ENCODE measurements around the gene SRPX. TPM values are rescaled to one million over a fixed set of nuclear protein-coding genes. Genes with fewer than 3 reads are reported as not detected.
A peak's percentile ranks its signal among the peaks of the same experiment; 100 is the strongest.

SRPX gene
- total RNA-seq, 2 experiments from 2014 or later = not detected

- TF ChIP-seq EZH2phosphoT487 (IDR thresholded peaks at IDR 0.05; ENCODE audit: borderline replicate concordance, low read depth, low read length) (no peak), CTCF (conservative IDR thresholded peaks at IDR 0.05; ENCODE audit: low read length) (no peak)
- Histone ChIP-seq H3K4me3 (ENCODE audit: low read depth, low read length, poor library complexity, severe bottlenecking) (no peak overlapping the region), H3K27ac (ENCODE audit: low read depth, low read length, poor library complexity, severe bottlenecking) (no peak overlapping the region), H3K36me3 (ENCODE audit: insufficient read depth, low read length) (no peaks in the 10 kb centered on the region; the same call in 1 of the 2 replicates), H4K20me1 (ENCODE audit: insufficient read depth, low read length) (no peaks in the 10 kb centered on the region), H3K9me3 (ENCODE audit: low read length) (no peaks in the 10 kb centered on the region), H3K9me2 (ENCODE audit: insufficient read depth, low read length) (no peaks in the 10 kb centered on the region), H3K79me2 (ENCODE audit: insufficient read depth, low read depth, low read length) (no peaks in the 10 kb centered on the region), H3K4me2 (ENCODE audit: low read length) (no peak overlapping the region), H2AFZ (ENCODE audit: low read length) (peak overlapping the region; percentile 50; the same call in 1 of the 2 replicates), H3K4me1 (ENCODE audit: insufficient read depth, low read length, poor library complexity, severe bottlenecking) (peaks cover 33% of the 10 kb centered on the region)
- no TSS peak for BruUV-seq (replicated peaks)
- intact Hi-C loops (cut with micrococcal nuclease; ENCODE audit: unreplicated experiment) = no loop called here
- DNase-seq (ENCODE audit: low spot score) = no peak
- ChIA-PET POLR2A (no interaction called here), CTCF (ENCODE audit: unreplicated experiment) (no interaction called here)
Observed at GRCh38 chrX:38103857-38104812, 116.5 kb downstream of the SRPX start.

- H3K4me2 ChIP-seq (ENCODE audit: low read length) = no peak overlapping the region
- peaks cover 20% of the 10 kb centered on the region for H3K4me1 ChIP-seq (ENCODE audit: insufficient read depth, low read length, poor library complexity, severe bottlenecking)
- H2AFZ ChIP-seq (ENCODE audit: low read length) = no peak overlapping the region
- POLR2A ChIA-PET = no interaction called here
- no TSS peak for BruUV-seq (replicated peaks)
- peak; percentile 1 for DNase-seq (ENCODE audit: low spot score)
- no peaks in the 10 kb centered on the region for H4K20me1 ChIP-seq (ENCODE audit: insufficient read depth, low read length)
- H3K36me3 ChIP-seq (ENCODE audit: insufficient read depth, low read length) = no peaks in the 10 kb centered on the region
- no peak overlapping the region for H3K4me3 ChIP-seq (ENCODE audit: low read depth, low read length, poor library complexity, severe bottlenecking)
- H3K79me2 ChIP-seq (ENCODE audit: insufficient read depth, low read depth, low read length) = no peaks in the 10 kb centered on the region
- TF ChIP-seq EZH2phosphoT487 (IDR thresholded peaks at IDR 0.05; ENCODE audit: borderline replicate concordance, low read depth, low read length) = no peak
- no peak for TF ChIP-seq CTCF (conservative IDR thresholded peaks at IDR 0.05; ENCODE audit: low read length)
- no peak overlapping the region for H3K27ac ChIP-seq (ENCODE audit: low read depth, low read length, poor library complexity, severe bottlenecking)
- no peaks in the 10 kb centered on the region for H3K9me3 ChIP-seq (ENCODE audit: low read length)
- intact Hi-C loops (cut with micrococcal nuclease; ENCODE audit: unreplicated experiment) = no loop called here
- CTCF ChIA-PET (ENCODE audit: unreplicated experiment) = no interaction called here
- no peaks in the 10 kb centered on the region for H3K9me2 ChIP-seq (ENCODE audit: insufficient read depth, low read length)
Observed at GRCh38 chrX:38102875-38103274, 117.8 kb downstream of the SRPX start.

DNA sequence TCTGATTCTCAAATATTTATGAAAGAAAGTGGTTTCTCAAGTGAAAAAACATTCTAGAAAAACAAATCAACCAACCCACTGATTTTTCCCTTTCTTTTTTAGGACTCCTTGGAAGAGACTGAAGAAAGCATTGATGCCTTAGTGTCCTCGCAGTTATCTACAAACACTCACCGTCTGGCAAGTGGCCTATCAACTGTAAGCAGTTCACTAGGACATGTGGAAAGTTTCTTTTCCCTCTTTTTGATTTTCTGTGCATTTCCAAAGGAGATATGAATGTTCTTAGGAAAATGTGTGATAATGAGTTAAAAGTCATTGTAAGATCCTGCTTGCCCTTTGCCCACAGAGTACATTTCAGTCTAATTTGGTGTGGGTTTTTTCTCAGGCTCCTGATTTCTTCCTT, 118.4 kb downstream of the SRPX start:
- no peak overlapping the region for H3K4me2 ChIP-seq (ENCODE audit: low read length)
- no peak overlapping the region for H2AFZ ChIP-seq (ENCODE audit: low read length)
- no TSS peak for BruUV-seq (replicated peaks)
- TF ChIP-seq EZH2phosphoT487 (IDR thresholded peaks at IDR 0.05; ENCODE audit: borderline replicate concordance, low read depth, low read length) = no peak
- TF ChIP-seq CTCF (conservative IDR thresholded peaks at IDR 0.05; ENCODE audit: low read length) = no peak
- ChIA-PET CTCF (ENCODE audit: unreplicated experiment) (no interaction called here), POLR2A (no interaction called here)
- H3K27ac ChIP-seq (ENCODE audit: low read depth, low read length, poor library complexity, severe bottlenecking) = no peak overlapping the region
- no peaks in the 10 kb centered on the region for H3K79me2 ChIP-seq (ENCODE audit: insufficient read depth, low read depth, low read length)
- intact Hi-C loops (cut with micrococcal nuclease; ENCODE audit: unreplicated experiment) = no loop called here
- H4K20me1 ChIP-seq (ENCODE audit: insufficient read depth, low read length) = no peaks in the 10 kb centered on the region
- H3K9me2 ChIP-seq (ENCODE audit: insufficient read depth, low read length) = no peaks in the 10 kb centered on the region
- no peaks in the 10 kb centered on the region for H3K36me3 ChIP-seq (ENCODE audit: insufficient read depth, low read length)
- peaks cover 16% of the 10 kb centered on the region for H3K4me1 ChIP-seq (ENCODE audit: insufficient read depth, low read length, poor library complexity, severe bottlenecking)
- no peak for DNase-seq (ENCODE audit: low spot score)
- H3K4me3 ChIP-seq (ENCODE audit: low read depth, low read length, poor library complexity, severe bottlenecking) = no peak overlapping the region
- H3K9me3 ChIP-seq (ENCODE audit: low read length) = no peaks in the 10 kb centered on the region
